HepG2 (cell line): ENCODE measurements around the gene UXS1. TPM values are rescaled to one million over a fixed set of nuclear protein-coding genes. Genes with fewer than 3 reads are reported as not detected.

Source experiments
- ATAC-seq: fragments of 200-7000 bp; cut with Tn5 transposase; 3 replicates; pipeline ENCODE4 v1.9.1; 2020; ENCODE audit warnings: mild to moderate bottlenecking, moderate library complexity
- BruUV-seq: library from RNA; stranded (reverse); fragments of 400-500 nt; replicated peaks from 2 replicates; lab custom pipeline; 2021; lab: Mats Ljungman, UMichigan
- CTCF ChIA-PET: fragments of 300-600 bp; formaldehyde crosslinking; extraction: SDS; loops from one replicate; lab custom pipeline; 2021; ENCODE audit warnings: low total read pairs, inconsistent platforms, low intra/inter-chr PET ratio; lab: Yijun Ruan, JAX
- POLR2A ChIA-PET: fragments of 350-600 bp; sonication (Branson Sonifier 250); formaldehyde crosslinking; loops from one replicate; lab custom pipeline; 2020; ENCODE audit warnings: antibody characterized with exemption, inconsistent platforms; lab: Yijun Ruan, JAX
- DNase-seq: peaks from one replicate; pipeline ENCODE4 v3.0.0-alpha.2; 2015; ENCODE audit warnings: low spot score
- FAIRE-seq: peaks from 3 replicates; lab custom pipeline; 2011; peaks lifted over from hg19 to GRCh38; lab: Jason Lieb, UNC
- H2AFZ ChIP-seq: one replicate; pipeline ENCODE4 v1.6.1; 2011; ENCODE audit warnings: low read length, inconsistent platforms
- H3K27ac ChIP-seq: fragments of 300-600 bp; 3 replicates; pipeline ENCODE4 v1.8.0; 2011; ENCODE audit warnings: mixed run types, mild to moderate bottlenecking, mixed read lengths, low read length, inconsistent platforms; ENCODE audit not compliant: insufficient read depth; ENCODE audit errors: extremely low read length
- H3K27me3 ChIP-seq, 2 experiments: fragments of 200-600 bp in 1 of 2; 2 replicates in 1 of 2; 3 replicates in 1 of 2; pipeline versions ENCODE4 v1.6.0 to v1.8.0; 2011; ENCODE audit warnings: low read length in 2 of 2, mild to moderate bottlenecking in 2 of 2, moderate library complexity in 2 of 2, inconsistent platforms in 1 of 2; ENCODE audit not compliant: insufficient read depth in 2 of 2, control insufficient read depth in 1 of 2
- H3K36me3 ChIP-seq, 2 experiments: fragments of 200-600 bp in 1 of 2; replicated peaks in 1 of 2; 2 replicates in 1 of 2; 3 replicates in 1 of 2; pipeline versions ENCODE4 v1.5.1 to v1.8.0; 2011; ENCODE audit warnings: low read length in 2 of 2, inconsistent platforms in 1 of 2; ENCODE audit not compliant: insufficient read depth in 2 of 2, control insufficient read depth in 1 of 2
- H3K4me1 ChIP-seq: 2 replicates; pipeline ENCODE4 v1.5.1; 2012; ENCODE audit warnings: low read length, inconsistent platforms; ENCODE audit not compliant: insufficient read depth
- H3K4me2 ChIP-seq: 2 replicates; pipeline ENCODE4 v1.6.0; 2011; ENCODE audit warnings: low read depth, low read length, inconsistent platforms
- H3K4me3 ChIP-seq, 3 experiments: fragments of 200-600 bp in 1 of 3; sonication (generic), shearing (Covaris generic) in 1 of 3; replicated peaks in 1 of 3; 2 replicates each; pipeline ENCODE4 v1.5.1; 2011 to 2016; ENCODE audit warnings: low read length in 3 of 3, inconsistent platforms in 2 of 3, low read depth in 2 of 3, mild to moderate bottlenecking in 2 of 3, control low read depth in 1 of 3, mixed read lengths in 1 of 3; ENCODE audit not compliant: insufficient read depth in 1 of 3
- H3K79me2 ChIP-seq: one replicate; pipeline ENCODE4 v1.6.1; 2011; ENCODE audit warnings: low read length, inconsistent platforms; ENCODE audit not compliant: insufficient read depth
- H3K9ac ChIP-seq: 2 replicates; pipeline ENCODE4 v1.6.0; 2011; ENCODE audit warnings: mild to moderate bottlenecking, low read depth, low read length, inconsistent platforms; ENCODE audit not compliant: insufficient read depth
- H3K9me3 ChIP-seq: 2 replicates; pipeline ENCODE4 v1.5.1; 2012; ENCODE audit warnings: mild to moderate bottlenecking, low read length
- H4K20me1 ChIP-seq: 2 replicates; pipeline ENCODE4 v1.6.0; 2011; ENCODE audit warnings: inconsistent platforms, mild to moderate bottlenecking, low read length, moderate library complexity; ENCODE audit not compliant: insufficient read depth
- HNRNPUL1 ChIP-seq: fragments of 200-400 bp; formaldehyde crosslinking; IDR thresholded peaks from 2 replicates; pipeline ENCODE4 v1.6.1; 2017; ENCODE audit warnings: low read depth, mild to moderate bottlenecking, low read length, moderate library complexity
- ZBTB38 ChIP-seq: sonication (generic); formaldehyde crosslinking; IDR thresholded peaks from 2 replicates; pipeline ENCODE4 v1.5.1; 2020; ENCODE audit warnings: mild to moderate bottlenecking, missing genetic modification reagents
- ZNF337 ChIP-seq: sonication (generic); formaldehyde crosslinking; IDR thresholded peaks from 2 replicates; pipeline ENCODE4 v1.5.1; 2020; ENCODE audit warnings: missing genetic modification reagents, low read depth, mild to moderate bottlenecking, borderline replicate concordance
- WGBS: methylation state at CpG from one replicate; pipeline ENCODE4 v1.1.6; 2017; ENCODE audit warnings: low lambda C conversion rate; 5-methylcytosine and 5-hydroxymethylcytosine counted together
- in situ Hi-C: cut with HindIII; loops from 2 replicates; pipeline ENCODE4 v1.10.0; 2017; ENCODE audit warnings: low pct_unique_long_range_greater_than_20kb; ENCODE audit not compliant: extremely low pct_ligation_motif_present
- intact Hi-C: fragments of 100-400 bp; cut with micrococcal nuclease; formaldehyde crosslinking; loops from one replicate; pipeline ENCODE4 v1.10.0; 2022; ENCODE audit not compliant: unreplicated experiment
- polyA plus RNA-seq, 8 experiments: library from polyadenylated mRNA; depleted of rRNA in 3 of 8; stranded (reverse) in 7 of 8; unstranded in 1 of 8; fragments of >200 nt; fragmentation: Illumina TruSeq in 4 of 8; extraction: Trizol in 4 of 8; gene quantifications; 2 replicates each; pipeline versions ENCODE4 v1.2.1 to v1.2.3, GENCODE V29; 2011 to 2016; ENCODE audit warnings: low read depth in 4 of 8, missing spikeins in 1 of 8, mixed read lengths in 1 of 8; ENCODE audit not compliant: insufficient read depth in 1 of 8
- total RNA-seq, 5 experiments: library from RNA; depleted of rRNA; stranded (reverse); fragments of >200 nt; fragmentation: Illumina TruSeq; extraction: Trizol; gene quantifications; 2 replicates each; pipeline ENCODE4 v1.2.3, GENCODE V29; 2016; ENCODE audit warnings: low read depth in 1 of 5
- TF ChIP-seq, protein P1 (sequence below), 2 experiments: sonication (generic) in 1 of 2; formaldehyde crosslinking in 1 of 2; IDR thresholded peaks; 2 replicates each; pipeline versions ENCODE4 v1.4.0 to v1.6.1; 2016 to 2020; ENCODE audit warnings: borderline replicate concordance in 1 of 2, low read depth in 1 of 2, mild to moderate bottlenecking in 1 of 2, missing genetic modification reagents in 1 of 2
- TF ChIP-seq, protein P2 (sequence below): sonication (generic); formaldehyde crosslinking; IDR thresholded peaks from 2 replicates; pipeline ENCODE4 v1.5.1; 2020; ENCODE audit warnings: mild to moderate bottlenecking, missing genetic modification reagents, moderate library complexity
- TF ChIP-seq, protein P3 (sequence below): sonication (generic); formaldehyde crosslinking; IDR thresholded peaks from 2 replicates; pipeline ENCODE4 v1.4.0; 2020; ENCODE audit warnings: missing genetic modification reagents

Gene UXS1
- total and polyA plus RNA-seq, 2 of the 13 experiments (the other 11 are each of a cell fraction or from before 2014, with no cell fraction given) = 53.3 to 110 TPM

DNA sequence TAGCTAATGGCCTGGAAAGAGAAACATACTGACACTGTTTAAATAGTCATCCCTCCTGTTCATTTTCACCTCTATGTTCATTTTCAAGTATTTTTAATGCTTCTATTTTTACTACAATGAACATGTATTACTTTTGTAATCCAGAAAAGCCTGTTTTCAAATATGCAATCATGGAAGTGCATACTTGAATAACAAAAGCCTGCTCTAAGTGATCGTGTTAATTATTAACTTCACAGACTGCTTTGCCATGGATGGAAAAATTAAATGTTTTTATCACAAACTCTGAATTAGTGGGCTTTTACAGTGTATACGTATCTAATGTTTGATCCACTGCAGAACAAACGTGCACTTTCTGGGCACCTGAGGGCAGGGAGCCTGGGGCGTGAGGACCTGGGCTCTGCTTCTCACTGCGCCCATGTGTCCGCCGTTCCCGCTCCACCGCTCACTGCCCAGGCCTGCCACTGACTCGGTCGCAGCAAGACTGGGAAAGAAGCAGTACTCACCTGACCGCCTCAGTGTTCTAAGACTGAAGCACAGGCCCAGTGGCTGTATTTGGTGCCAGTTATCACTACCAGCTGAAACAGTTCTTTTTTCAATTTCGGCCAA lies 80.6 kb downstream of the UXS1 start:
- intact Hi-C loops = no loop called here
- WGBS = 96% methylated on average over 13 of the region's 13 CpGs

More for the DNA sequence above, 80.6 kb downstream of the UXS1 start:
- Histone ChIP-seq H3K79me2 (no peaks in the 10 kb centered on the region), H3K4me3 (no peak overlapping the region), H3K4me2 (no peak overlapping the region), H3K36me3 (peaks cover 29 to 67% of the 10 kb centered on the region in 2 experiments), H3K27me3 (no peaks in the 10 kb centered on the region), H3K9me3 (no peaks in the 10 kb centered on the region), H4K20me1 (no peaks in the 10 kb centered on the region), H3K9ac (no peak overlapping the region), H3K27ac (no peak overlapping the region), H2AFZ (no peak overlapping the region), H3K4me1 (peaks cover 33% of the 10 kb centered on the region)
- CTCF ChIA-PET = no interaction called here
- in situ Hi-C loops = no loop called here
- POLR2A ChIA-PET = no interaction called here
- DNase-seq (peak; percentile 44), ATAC-seq (no peak), FAIRE-seq (no peak)
- BruUV-seq = no TSS peak
- TF ChIP-seq, protein P1, sequence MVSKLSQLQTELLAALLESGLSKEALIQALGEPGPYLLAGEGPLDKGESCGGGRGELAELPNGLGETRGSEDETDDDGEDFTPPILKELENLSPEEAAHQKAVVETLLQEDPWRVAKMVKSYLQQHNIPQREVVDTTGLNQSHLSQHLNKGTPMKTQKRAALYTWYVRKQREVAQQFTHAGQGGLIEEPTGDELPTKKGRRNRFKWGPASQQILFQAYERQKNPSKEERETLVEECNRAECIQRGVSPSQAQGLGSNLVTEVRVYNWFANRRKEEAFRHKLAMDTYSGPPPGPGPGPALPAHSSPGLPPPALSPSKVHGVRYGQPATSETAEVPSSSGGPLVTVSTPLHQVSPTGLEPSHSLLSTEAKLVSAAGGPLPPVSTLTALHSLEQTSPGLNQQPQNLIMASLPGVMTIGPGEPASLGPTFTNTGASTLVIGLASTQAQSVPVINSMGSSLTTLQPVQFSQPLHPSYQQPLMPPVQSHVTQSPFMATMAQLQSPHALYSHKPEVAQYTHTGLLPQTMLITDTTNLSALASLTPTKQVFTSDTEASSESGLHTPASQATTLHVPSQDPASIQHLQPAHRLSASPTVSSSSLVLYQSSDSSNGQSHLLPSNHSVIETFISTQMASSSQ (IDR thresholded peaks at IDR 0.05; ENCODE audit: low read depth) = peak; percentile 77
- TF ChIP-seq, protein P1 (CRISPR knock-in tag; IDR thresholded peaks at IDR 0.05; ENCODE audit: borderline replicate concordance) = peak; percentile 65; the same call in 1 of the 2 replicates
- TF ChIP-seq ZNF337 (CRISPR knock-in tag) (no peak), HNRNPUL1 (0 out of 2 replicates have a peak, but pooled peaks have one; percentile 49), ZBTB38 (CRISPR knock-in tag) (peak; percentile 77; the same call in 1 of the 2 replicates)
- TF ChIP-seq, protein P2, sequence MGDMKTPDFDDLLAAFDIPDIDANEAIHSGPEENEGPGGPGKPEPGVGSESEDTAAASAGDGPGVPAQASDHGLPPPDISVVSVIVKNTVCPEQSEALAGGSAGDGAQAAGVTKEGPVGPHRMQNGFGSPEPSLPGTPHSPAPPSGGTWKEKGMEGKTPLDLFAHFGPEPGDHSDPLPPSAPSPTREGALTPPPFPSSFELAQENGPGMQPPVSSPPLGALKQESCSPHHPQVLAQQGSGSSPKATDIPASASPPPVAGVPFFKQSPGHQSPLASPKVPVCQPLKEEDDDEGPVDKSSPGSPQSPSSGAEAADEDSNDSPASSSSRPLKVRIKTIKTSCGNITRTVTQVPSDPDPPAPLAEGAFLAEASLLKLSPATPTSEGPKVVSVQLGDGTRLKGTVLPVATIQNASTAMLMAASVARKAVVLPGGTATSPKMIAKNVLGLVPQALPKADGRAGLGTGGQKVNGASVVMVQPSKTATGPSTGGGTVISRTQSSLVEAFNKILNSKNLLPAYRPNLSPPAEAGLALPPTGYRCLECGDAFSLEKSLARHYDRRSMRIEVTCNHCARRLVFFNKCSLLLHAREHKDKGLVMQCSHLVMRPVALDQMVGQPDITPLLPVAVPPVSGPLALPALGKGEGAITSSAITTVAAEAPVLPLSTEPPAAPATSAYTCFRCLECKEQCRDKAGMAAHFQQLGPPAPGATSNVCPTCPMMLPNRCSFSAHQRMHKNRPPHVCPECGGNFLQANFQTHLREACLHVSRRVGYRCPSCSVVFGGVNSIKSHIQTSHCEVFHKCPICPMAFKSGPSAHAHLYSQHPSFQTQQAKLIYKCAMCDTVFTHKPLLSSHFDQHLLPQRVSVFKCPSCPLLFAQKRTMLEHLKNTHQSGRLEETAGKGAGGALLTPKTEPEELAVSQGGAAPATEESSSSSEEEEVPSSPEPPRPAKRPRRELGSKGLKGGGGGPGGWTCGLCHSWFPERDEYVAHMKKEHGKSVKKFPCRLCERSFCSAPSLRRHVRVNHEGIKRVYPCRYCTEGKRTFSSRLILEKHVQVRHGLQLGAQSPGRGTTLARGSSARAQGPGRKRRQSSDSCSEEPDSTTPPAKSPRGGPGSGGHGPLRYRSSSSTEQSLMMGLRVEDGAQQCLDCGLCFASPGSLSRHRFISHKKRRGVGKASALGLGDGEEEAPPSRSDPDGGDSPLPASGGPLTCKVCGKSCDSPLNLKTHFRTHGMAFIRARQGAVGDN (CRISPR knock-in tag) = peak; percentile 55
- TF ChIP-seq, protein P3, sequence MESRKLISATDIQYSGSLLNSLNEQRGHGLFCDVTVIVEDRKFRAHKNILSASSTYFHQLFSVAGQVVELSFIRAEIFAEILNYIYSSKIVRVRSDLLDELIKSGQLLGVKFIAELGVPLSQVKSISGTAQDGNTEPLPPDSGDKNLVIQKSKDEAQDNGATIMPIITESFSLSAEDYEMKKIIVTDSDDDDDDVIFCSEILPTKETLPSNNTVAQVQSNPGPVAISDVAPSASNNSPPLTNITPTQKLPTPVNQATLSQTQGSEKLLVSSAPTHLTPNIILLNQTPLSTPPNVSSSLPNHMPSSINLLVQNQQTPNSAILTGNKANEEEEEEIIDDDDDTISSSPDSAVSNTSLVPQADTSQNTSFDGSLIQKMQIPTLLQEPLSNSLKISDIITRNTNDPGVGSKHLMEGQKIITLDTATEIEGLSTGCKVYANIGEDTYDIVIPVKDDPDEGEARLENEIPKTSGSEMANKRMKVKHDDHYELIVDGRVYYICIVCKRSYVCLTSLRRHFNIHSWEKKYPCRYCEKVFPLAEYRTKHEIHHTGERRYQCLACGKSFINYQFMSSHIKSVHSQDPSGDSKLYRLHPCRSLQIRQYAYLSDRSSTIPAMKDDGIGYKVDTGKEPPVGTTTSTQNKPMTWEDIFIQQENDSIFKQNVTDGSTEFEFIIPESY (CRISPR knock-in tag) = peak; percentile 94
